ENCODE results near the gene TMED10.
"Not testable (repeated sequence)": the region's sequence is repeated elsewhere in the genome, so short reads cannot be mapped to it uniquely, and the experiment has no call there.

TMED10 gene

GRCh38 chr14:75190023-75190422, 13.6 kb upstream of the TMED10 start:
- no peak for DNase-seq

- no peak for DNase-seq
Measured at GRCh38 chr14:75188520-75189268, 12.3 kb upstream of the TMED10 start.

GRCh38 chr14:75188086-75188485, 11.7 kb upstream of the TMED10 start:
- DNase-seq: no peak

- no peak for DNase-seq
Measured at GRCh38 chr14:75186953-75187352, 10.5 kb upstream of the TMED10 start.

- DNase-seq: no peak
Measured at GRCh38 chr14:75185251-75186040, 9.0 kb upstream of the TMED10 start.

GRCh38 chr14:75184492-75184891, 8.1 kb upstream of the TMED10 start:
- peak; percentile 51 for DNase-seq

GRCh38 chr14:75184039-75184438, 7.6 kb upstream of the TMED10 start:
- no peak for DNase-seq

GRCh38 chr14:75183225-75183624, 6.8 kb upstream of the TMED10 start:
- DNase-seq: no peak

- DNase-seq: peak; percentile 87
Measured at GRCh38 chr14:75182821-75183220, 6.4 kb upstream of the TMED10 start.

GRCh38 chr14:75182163-75182562, 5.8 kb upstream of the TMED10 start:
- DNase-seq: not testable (repeated sequence)

GRCh38 chr14:75181293-75182062, 5.1 kb upstream of the TMED10 start:
- DNase-seq: peak; percentile 47

- no peak for DNase-seq
Measured at GRCh38 chr14:75175677-75176141, 703 bp downstream of the TMED10 start.

GRCh38 chr14:75174066-75174465, 2.3 kb downstream of the TMED10 start:
- DNase-seq: no peak

- no peak for DNase-seq
Measured at GRCh38 chr14:75170772-75171171, 5.6 kb downstream of the TMED10 start.

GRCh38 chr14:75168586-75169335, 7.7 kb downstream of the TMED10 start:
- DNase-seq: no peak

GRCh38 chr14:75167325-75167724, 9.1 kb downstream of the TMED10 start:
- DNase-seq: no peak

GRCh38 chr14:75165586-75166391, 10.6 kb downstream of the TMED10 start:
- no peak for DNase-seq

GRCh38 chr14:75164809-75165208, 11.6 kb downstream of the TMED10 start:
- DNase-seq: no peak

- DNase-seq: no peak
Measured at GRCh38 chr14:75163677-75164076, 12.7 kb downstream of the TMED10 start.

- DNase-seq: no peak
Measured at GRCh38 chr14:75162631-75163030, 13.8 kb downstream of the TMED10 start.

- DNase-seq: no peak
Measured at GRCh38 chr14:75158843-75159614, 17.4 kb downstream of the TMED10 start.

All from fibroblast of skin of scalp (primary cell).